SIG-M5 treated with dmso at 0.1 percent for 504 hours (cell line): Measurements from ENCODE around the gene SEC61A2.
"Not testable (repeated sequence)": the region's sequence is repeated elsewhere in the genome, so short reads cannot be mapped to it uniquely, and the experiment has no call there.

Source experiments
- DNase-seq: peaks from one replicate; lab custom pipeline; 2025; ENCODE audit not compliant: unreplicated experiment; lab: John Stamatoyannopoulos, UW

SEC61A2 gene

GRCh38 chr10:12129222-12130111 is at the start of gene SEC61A2:
TSS of gene SEC61A2 (plus strand) at chr10:12129677. CDS start at chr10:12129788, 111 bp downstream.
- peak; percentile 77 for DNase-seq

- no peak for DNase-seq
Measured at GRCh38 chr10:12081470-12081869, 48.0 kb upstream of the SEC61A2 start.

- no peak for DNase-seq
Measured at GRCh38 chr10:12081879-12082557, 47.5 kb upstream of the SEC61A2 start.

GRCh38 chr10:12088919-12089318 is 40.6 kb upstream of the SEC61A2 start:
- no peak for DNase-seq

GRCh38 chr10:12091421-12091820 is 38.1 kb upstream of the SEC61A2 start:
- no peak for DNase-seq

GRCh38 chr10:12097361-12097760 is 32.1 kb upstream of the SEC61A2 start:
- not testable (repeated sequence) for DNase-seq

GRCh38 chr10:12097791-12098190 is 31.7 kb upstream of the SEC61A2 start:
- no peak for DNase-seq

- DNase-seq, result no peak
Measured at GRCh38 chr10:12098966-12099365, 30.5 kb upstream of the SEC61A2 start.

- peak; percentile 34 for DNase-seq
Measured at GRCh38 chr10:12103802-12104201, 25.7 kb upstream of the SEC61A2 start.

GRCh38 chr10:12107781-12108180 is 21.7 kb upstream of the SEC61A2 start:
- DNase-seq, result no peak

GRCh38 chr10:12109286-12109685 is 20.2 kb upstream of the SEC61A2 start:
- DNase-seq, result no peak

GRCh38 chr10:12111528-12111927 is 17.9 kb upstream of the SEC61A2 start:
- no peak for DNase-seq

- no peak for DNase-seq
Measured at GRCh38 chr10:12113627-12114026, 15.8 kb upstream of the SEC61A2 start.

GRCh38 chr10:12121673-12122072 is 7.8 kb upstream of the SEC61A2 start:
- DNase-seq, result no peak

GRCh38 chr10:12130237-12130872 is 878 bp downstream of the SEC61A2 start:
- peak; percentile 47 for DNase-seq

- DNase-seq, result no peak
Measured at GRCh38 chr10:12135631-12136030, 6.2 kb downstream of the SEC61A2 start.

GRCh38 chr10:12140038-12140437 is 10.6 kb downstream of the SEC61A2 start:
- DNase-seq, result no peak

GRCh38 chr10:12144538-12144937 is 15.1 kb downstream of the SEC61A2 start:
- DNase-seq, result no peak

GRCh38 chr10:12150163-12150562 is 20.7 kb downstream of the SEC61A2 start:
- no peak for DNase-seq

GRCh38 chr10:12154516-12154915 is 25.0 kb downstream of the SEC61A2 start:
- DNase-seq, result no peak

GRCh38 chr10:12156367-12157123 is 27.1 kb downstream of the SEC61A2 start:
- no peak for DNase-seq
